Endothelial cell of umbilical vein (primary cell): ENCODE measurements around the gene SPEN.

Source experiments
- CTCF ChIP-seq, 2 donors: IDR thresholded peaks; 1 replicate in 1 of 2; 2 replicates in 1 of 2; pipeline ENCODE4 v1.5.1; 2011; ENCODE audit warnings: low read length in 2 of 2, mild to moderate bottlenecking in 2 of 2, moderate library complexity in 2 of 2, control low read depth in 1 of 2, inconsistent platforms in 1 of 2, low read depth in 1 of 2; ENCODE audit not compliant: insufficient read depth in 1 of 2; ENCODE audit errors: extremely low read depth in 1 of 2
- EZH2 ChIP-seq: IDR thresholded peaks from 2 replicates; pipeline ENCODE4 v1.6.1; 2012; ENCODE audit warnings: borderline replicate concordance, low read depth, mild to moderate bottlenecking, moderate library complexity, low read length, inconsistent platforms; ENCODE audit not compliant: severe bottlenecking
- FOS ChIP-seq: IDR thresholded peaks from 2 replicates; pipeline ENCODE4 v1.6.1; 2011; ENCODE audit warnings: mild to moderate bottlenecking, low read length, moderate library complexity, borderline replicate concordance; ENCODE audit not compliant: insufficient read depth
- GATA2 ChIP-seq: IDR thresholded peaks from 2 replicates; pipeline ENCODE4 v1.7.0; 2011; ENCODE audit warnings: low read depth, mild to moderate bottlenecking, moderate library complexity, mixed read lengths, low read length; ENCODE audit not compliant: insufficient read length, insufficient read depth
- MAX ChIP-seq: IDR thresholded peaks from 2 replicates; pipeline ENCODE4 v1.6.1; 2011; ENCODE audit not compliant: insufficient read depth, insufficient read length
- POLR2A ChIP-seq: IDR thresholded peaks from 2 replicates; pipeline ENCODE4 v1.6.1; 2012; ENCODE audit warnings: low read depth, mild to moderate bottlenecking, control low read depth, low read length
- POLR2AphosphoS5 ChIP-seq: IDR thresholded peaks from 2 replicates; pipeline ENCODE4 v1.6.1; 2012; ENCODE audit warnings: low read depth, mild to moderate bottlenecking, control low read depth, low read length, moderate library complexity; ENCODE audit not compliant: insufficient read depth

GRCh38 chr1:15989776-15990175 is 142.3 kb downstream of the SPEN start:
- TF ChIP-seq CTCF (IDR thresholded peaks at IDR 0.05; ENCODE audit: extremely low read depth in 1 of 2, insufficient read depth in 1 of 2, low read depth in 1 of 2, low read length in 2 of 2) (no peak), FOS (no peak), EZH2 (no peak), POLR2A (no peak), MAX (no peak), POLR2AphosphoS5 (no peak), GATA2 (no peak)
